IMR-90 (cell line): ENCODE measurements around the gene CELA3B.

Experiments
- CEBPB ChIP-seq: IDR thresholded peaks from 2 replicates; pipeline ENCODE4 v1.6.1; 2012; ENCODE audit warnings: low read depth, low read length, improper control_type of control experiment
- FOS ChIP-seq: fragments of 150-350 bp; IDR thresholded peaks from 2 replicates; pipeline ENCODE4 v1.6.1; 2016; ENCODE audit warnings: low read depth, low read length
- MAZ ChIP-seq: IDR thresholded peaks from 2 replicates; pipeline ENCODE4 v1.6.1; 2012; ENCODE audit warnings: low read depth, mild to moderate bottlenecking, low read length, improper control_type of control experiment, moderate library complexity, borderline replicate concordance
- POLR2A ChIP-seq: IDR thresholded peaks from 2 replicates; pipeline ENCODE4 v1.6.1; 2012; ENCODE audit warnings: mild to moderate bottlenecking, low read depth, low read length
- RFX5 ChIP-seq: IDR thresholded peaks from 2 replicates; pipeline ENCODE4 v1.8.0; 2012; ENCODE audit warnings: low read depth, mild to moderate bottlenecking, low read length, moderate library complexity
- TF ChIP-seq, protein P1 (sequence below): conservative IDR thresholded peaks from 2 replicates; pipeline ENCODE4 v1.5.1; 2012; ENCODE audit warnings: mild to moderate bottlenecking, low read depth, low read length, improper control_type of control experiment
- TF ChIP-seq, protein P2 (sequence below): fragments of 150-350 bp; IDR thresholded peaks from 2 replicates; pipeline ENCODE4 v1.6.1; 2017; ENCODE audit warnings: mild to moderate bottlenecking, antibody characterized with exemption, low read length, low read depth

- TF ChIP-seq MAZ (no peak), FOS (no peak), RFX5 (no peak), POLR2A (no peak), CEBPB (no peak)
- TF ChIP-seq, protein P1, sequence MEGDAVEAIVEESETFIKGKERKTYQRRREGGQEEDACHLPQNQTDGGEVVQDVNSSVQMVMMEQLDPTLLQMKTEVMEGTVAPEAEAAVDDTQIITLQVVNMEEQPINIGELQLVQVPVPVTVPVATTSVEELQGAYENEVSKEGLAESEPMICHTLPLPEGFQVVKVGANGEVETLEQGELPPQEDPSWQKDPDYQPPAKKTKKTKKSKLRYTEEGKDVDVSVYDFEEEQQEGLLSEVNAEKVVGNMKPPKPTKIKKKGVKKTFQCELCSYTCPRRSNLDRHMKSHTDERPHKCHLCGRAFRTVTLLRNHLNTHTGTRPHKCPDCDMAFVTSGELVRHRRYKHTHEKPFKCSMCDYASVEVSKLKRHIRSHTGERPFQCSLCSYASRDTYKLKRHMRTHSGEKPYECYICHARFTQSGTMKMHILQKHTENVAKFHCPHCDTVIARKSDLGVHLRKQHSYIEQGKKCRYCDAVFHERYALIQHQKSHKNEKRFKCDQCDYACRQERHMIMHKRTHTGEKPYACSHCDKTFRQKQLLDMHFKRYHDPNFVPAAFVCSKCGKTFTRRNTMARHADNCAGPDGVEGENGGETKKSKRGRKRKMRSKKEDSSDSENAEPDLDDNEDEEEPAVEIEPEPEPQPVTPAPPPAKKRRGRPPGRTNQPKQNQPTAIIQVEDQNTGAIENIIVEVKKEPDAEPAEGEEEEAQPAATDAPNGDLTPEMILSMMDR, result no peak
- TF ChIP-seq, protein P2, sequence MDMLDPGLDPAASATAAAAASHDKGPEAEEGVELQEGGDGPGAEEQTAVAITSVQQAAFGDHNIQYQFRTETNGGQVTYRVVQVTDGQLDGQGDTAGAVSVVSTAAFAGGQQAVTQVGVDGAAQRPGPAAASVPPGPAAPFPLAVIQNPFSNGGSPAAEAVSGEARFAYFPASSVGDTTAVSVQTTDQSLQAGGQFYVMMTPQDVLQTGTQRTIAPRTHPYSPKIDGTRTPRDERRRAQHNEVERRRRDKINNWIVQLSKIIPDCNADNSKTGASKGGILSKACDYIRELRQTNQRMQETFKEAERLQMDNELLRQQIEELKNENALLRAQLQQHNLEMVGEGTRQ, result no peak
These were observed 26.1 kb upstream of the CELA3B start for GRCh38 chr1:21950734-21951133.
